Thoracic aorta (tissue), 2 donors: ENCODE data around the gene OR7A5. TPM values are rescaled to one million over a fixed set of nuclear protein-coding genes. Genes with fewer than 3 reads are reported as not detected.
"Not testable (repeated sequence)": the region's sequence is repeated elsewhere in the genome, so short reads cannot be mapped to it uniquely, and the experiment has no call there.

ENCODE experiments used
- ATAC-seq: fragments of 150-250 bp; one replicate; pipeline ENCODE4 v1.8.0; 2017; ENCODE audit warnings: low read depth; ENCODE audit not compliant: insufficient number of reproducible peaks, low FRiP score
- DNase-seq: peaks from one replicate; pipeline ENCODE4 v3.0.0-alpha.2; 2020; ENCODE audit warnings: low spot score
- H3K27ac ChIP-seq, 2 donors: fragments of 200-600 bp; sonication (generic); 1 replicate in 1 of 2; 2 replicates in 1 of 2; pipeline ENCODE4 v1.5.1; 2016; ENCODE audit warnings: mild to moderate bottlenecking in 2 of 2, moderate library complexity in 2 of 2
- H3K27me3 ChIP-seq: fragments of 200-600 bp; sonication (generic); replicated peaks from 2 replicates; pipeline ENCODE4 v1.6.0; 2016; ENCODE audit warnings: mild to moderate bottlenecking; ENCODE audit not compliant: insufficient read depth
- H3K36me3 ChIP-seq: fragments of 200-600 bp; sonication (generic); one replicate; pipeline ENCODE4 v1.5.1; 2016
- H3K4me1 ChIP-seq, 2 donors: fragments of 200-600 bp; sonication (generic); 1 replicate in 1 of 2; 2 replicates in 1 of 2; pipeline versions ENCODE4 v1.5.1 to v1.6.0; 2016; ENCODE audit warnings: low read depth in 2 of 2, mild to moderate bottlenecking in 1 of 2; ENCODE audit not compliant: control insufficient read depth in 1 of 2
- H3K4me3 ChIP-seq: fragments of 200-600 bp; sonication (generic); 2 replicates; pipeline ENCODE4 v1.5.1; 2016; ENCODE audit warnings: mild to moderate bottlenecking
- H3K9me3 ChIP-seq: fragments of 200-600 bp; sonication (generic); 2 replicates; pipeline ENCODE4 v1.5.1; 2016
- total RNA-seq, 2 donors: library from RNA; depleted of rRNA; stranded (reverse); fragments of >200 nt; gene quantifications; one replicate each; pipeline versions ENCODE4 v1.1.0 to v1.2.3, GENCODE V29; 2016
- TF ChIP-seq, protein P1 (sequence below): fragments of 200-600 bp; sonication (generic); IDR thresholded peaks from one replicate; pipeline ENCODE4 v1.5.1; 2019; ENCODE audit warnings: antibody characterized with exemption

The OR7A5 gene
- total RNA-seq, 2 donors from 2014 or later: not detected

- DNase-seq (no peak), ATAC-seq (no peak)
- H3K36me3 ChIP-seq: no peaks in the 10 kb centered on the region
- H3K9me3 ChIP-seq: no peaks in the 10 kb centered on the region
- no peak overlapping the region for H3K4me3 ChIP-seq
- H3K27me3 ChIP-seq: no peaks in the 10 kb centered on the region
- H3K27ac ChIP-seq: no peak overlapping the region
- TF ChIP-seq, protein P1, sequence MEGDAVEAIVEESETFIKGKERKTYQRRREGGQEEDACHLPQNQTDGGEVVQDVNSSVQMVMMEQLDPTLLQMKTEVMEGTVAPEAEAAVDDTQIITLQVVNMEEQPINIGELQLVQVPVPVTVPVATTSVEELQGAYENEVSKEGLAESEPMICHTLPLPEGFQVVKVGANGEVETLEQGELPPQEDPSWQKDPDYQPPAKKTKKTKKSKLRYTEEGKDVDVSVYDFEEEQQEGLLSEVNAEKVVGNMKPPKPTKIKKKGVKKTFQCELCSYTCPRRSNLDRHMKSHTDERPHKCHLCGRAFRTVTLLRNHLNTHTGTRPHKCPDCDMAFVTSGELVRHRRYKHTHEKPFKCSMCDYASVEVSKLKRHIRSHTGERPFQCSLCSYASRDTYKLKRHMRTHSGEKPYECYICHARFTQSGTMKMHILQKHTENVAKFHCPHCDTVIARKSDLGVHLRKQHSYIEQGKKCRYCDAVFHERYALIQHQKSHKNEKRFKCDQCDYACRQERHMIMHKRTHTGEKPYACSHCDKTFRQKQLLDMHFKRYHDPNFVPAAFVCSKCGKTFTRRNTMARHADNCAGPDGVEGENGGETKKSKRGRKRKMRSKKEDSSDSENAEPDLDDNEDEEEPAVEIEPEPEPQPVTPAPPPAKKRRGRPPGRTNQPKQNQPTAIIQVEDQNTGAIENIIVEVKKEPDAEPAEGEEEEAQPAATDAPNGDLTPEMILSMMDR: no peak
- H3K4me1 ChIP-seq: no peaks in the 10 kb centered on the region
Observed at GRCh38 chr19:14804765-14805164, 30.2 kb downstream of the OR7A5 start.

DNA sequence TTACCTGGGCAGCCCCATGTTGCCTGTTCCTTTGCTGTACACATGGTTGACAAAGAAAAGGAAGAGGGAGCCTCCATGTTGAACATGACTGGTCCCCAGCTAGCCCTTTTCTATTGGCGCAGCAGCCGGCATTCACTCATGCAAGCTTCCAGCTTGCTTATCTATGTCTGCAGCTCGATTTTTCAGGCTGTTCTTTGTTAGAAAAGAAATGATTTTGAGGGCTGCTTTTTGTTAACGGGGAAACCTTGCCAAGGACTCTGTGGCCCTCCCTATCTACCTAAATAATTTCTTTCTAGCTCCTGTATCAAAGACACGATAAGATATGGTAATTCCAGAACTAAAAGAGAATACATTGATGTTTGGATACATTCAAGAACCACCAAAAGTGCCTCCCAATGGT is 36.2 kb downstream of the OR7A5 start:
- ATAC-seq (no peak), DNase-seq (no peak)
- H3K4me3 ChIP-seq: no peak overlapping the region
- TF ChIP-seq, protein P1: no peak
- H3K4me1 ChIP-seq: no peaks in the 10 kb centered on the region
- H3K27me3 ChIP-seq: no peaks in the 10 kb centered on the region
- no peak overlapping the region for H3K27ac ChIP-seq
- H3K9me3 ChIP-seq: no peaks in the 10 kb centered on the region
- H3K36me3 ChIP-seq: no peaks in the 10 kb centered on the region

- ATAC-seq (no peak), DNase-seq (no peak)
- no peak overlapping the region for H3K27ac ChIP-seq
- H3K4me3 ChIP-seq: no peak overlapping the region
- H3K9me3 ChIP-seq: no peaks in the 10 kb centered on the region
- TF ChIP-seq, protein P1: no peak
- no peaks in the 10 kb centered on the region for H3K36me3 ChIP-seq
- H3K27me3 ChIP-seq: no peaks in the 10 kb centered on the region
- H3K4me1 ChIP-seq: no peaks in the 10 kb centered on the region
Observed at GRCh38 chr19:14796021-14796420, 39.0 kb downstream of the OR7A5 start.

DNA sequence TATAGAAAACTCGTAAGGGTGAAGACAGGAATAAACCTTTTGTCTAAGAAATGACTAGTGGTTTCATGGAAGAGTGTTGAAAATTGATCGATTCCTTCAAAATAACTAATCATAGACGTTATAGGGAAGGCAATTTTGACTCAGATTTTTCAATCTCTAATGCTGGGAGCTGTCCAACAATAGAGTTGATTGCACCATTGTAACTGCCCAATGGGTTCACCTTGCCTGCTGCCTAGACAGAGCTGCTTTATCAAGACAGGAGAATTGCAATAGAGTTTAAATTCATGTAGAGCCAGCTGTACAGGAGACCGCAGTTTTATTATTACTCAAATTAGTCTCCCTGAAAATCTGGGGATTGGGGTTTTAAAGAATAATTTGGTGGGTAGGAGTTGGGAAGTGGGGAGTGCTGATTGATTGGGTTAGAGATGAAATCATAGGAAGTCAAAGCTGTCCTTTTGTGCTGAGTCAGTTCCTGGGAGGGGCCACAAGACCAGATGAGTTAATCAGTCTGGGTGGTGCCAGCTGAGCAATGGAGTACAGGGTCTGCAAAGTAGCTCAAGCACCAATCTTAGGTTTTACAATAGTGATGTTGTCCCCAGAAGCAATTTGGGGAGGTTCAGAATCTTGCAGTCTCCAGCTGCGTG is 39.8 kb downstream of the OR7A5 start:
- no peak overlapping the region for H3K4me3 ChIP-seq
- H3K4me1 ChIP-seq: no peaks in the 10 kb centered on the region
- no peaks in the 10 kb centered on the region for H3K9me3 ChIP-seq
- TF ChIP-seq, protein P1: no peak
- H3K36me3 ChIP-seq: no peaks in the 10 kb centered on the region
- H3K27ac ChIP-seq: no peak overlapping the region
- DNase-seq (no peak), ATAC-seq (no peak)
- no peaks in the 10 kb centered on the region for H3K27me3 ChIP-seq

- H3K4me1 ChIP-seq, H3K4me3 ChIP-seq, H3K27ac ChIP-seq, H3K9me3 ChIP-seq, H3K36me3 ChIP-seq, ATAC-seq, H3K27me3 ChIP-seq, DNase-seq: not testable (repeated sequence)
Observed at GRCh38 chr19:14792250-14792649, 42.7 kb downstream of the OR7A5 start.

DNA sequence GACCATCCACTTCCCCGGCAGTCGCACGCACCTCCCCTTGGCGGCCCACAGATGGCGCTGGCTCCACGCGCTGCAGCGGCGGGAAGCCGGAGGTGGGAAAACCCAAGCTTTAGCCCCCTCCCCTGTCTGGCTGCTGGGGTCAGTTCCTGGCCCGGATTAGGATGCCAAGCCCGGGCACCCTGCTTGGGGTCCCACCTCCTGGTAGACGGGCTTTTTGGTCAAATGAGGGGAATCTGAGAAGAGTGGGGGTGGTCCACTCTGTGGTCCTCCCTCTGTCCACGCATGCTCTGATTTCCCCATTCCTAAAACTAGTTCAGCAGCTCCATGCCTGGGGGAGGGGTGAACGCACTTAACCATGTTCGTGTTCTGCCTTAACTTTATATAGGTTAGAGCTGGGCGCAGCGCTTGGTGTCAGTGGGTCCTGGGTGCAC is 48.5 kb downstream of the OR7A5 start:
- H3K4me3 ChIP-seq: no peak overlapping the region
- no peaks in the 10 kb centered on the region for H3K4me1 ChIP-seq
- TF ChIP-seq, protein P1: peak; percentile 10
- H3K36me3 ChIP-seq: no peaks in the 10 kb centered on the region
- H3K27ac ChIP-seq: no peak overlapping the region
- H3K27me3 ChIP-seq: no peaks in the 10 kb centered on the region
- no peak for ATAC-seq
- no peaks in the 10 kb centered on the region for H3K9me3 ChIP-seq
- DNase-seq: no peak

- H3K27me3 ChIP-seq, H3K4me3 ChIP-seq, ATAC-seq, H3K36me3 ChIP-seq, H3K9me3 ChIP-seq, H3K4me1 ChIP-seq, H3K27ac ChIP-seq, DNase-seq: not testable (repeated sequence)
Observed at GRCh38 chr19:14785102-14785793, 49.7 kb downstream of the OR7A5 start.

DNA sequence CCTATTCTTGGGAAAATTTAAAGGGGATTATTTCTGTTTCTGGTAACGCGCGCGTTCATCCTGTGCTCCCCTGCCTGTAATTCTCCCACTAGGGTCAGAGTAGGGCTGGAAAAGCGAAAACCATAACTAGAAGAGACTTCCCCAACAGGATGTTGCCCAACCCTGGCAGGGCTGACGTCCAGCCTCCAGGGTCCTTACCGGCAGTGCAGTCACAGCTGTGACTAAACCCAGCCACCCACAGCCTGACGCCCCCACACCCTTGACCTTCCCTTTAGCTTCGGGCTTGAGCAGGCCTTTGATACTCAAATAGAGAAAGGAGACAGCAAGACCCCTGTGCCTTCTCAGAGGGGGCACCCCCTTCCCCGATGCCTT is 50.3 kb downstream of the OR7A5 start:
- not testable (repeated sequence) for H3K27me3 ChIP-seq, DNase-seq, H3K36me3 ChIP-seq, H3K27ac ChIP-seq, H3K9me3 ChIP-seq, ATAC-seq, H3K4me3 ChIP-seq, H3K4me1 ChIP-seq
